CD4-positive, alpha-beta T cell treated with Interleukin-17A for 4 hours (primary cell): ENCODE data around the gene RPTOR.

Experiments used
- DNase-seq: peaks from one replicate; pipeline ENCODE4 v3.0.0-alpha.2; 2020; ENCODE audit warnings: mixed read lengths

The RPTOR gene

DNA sequence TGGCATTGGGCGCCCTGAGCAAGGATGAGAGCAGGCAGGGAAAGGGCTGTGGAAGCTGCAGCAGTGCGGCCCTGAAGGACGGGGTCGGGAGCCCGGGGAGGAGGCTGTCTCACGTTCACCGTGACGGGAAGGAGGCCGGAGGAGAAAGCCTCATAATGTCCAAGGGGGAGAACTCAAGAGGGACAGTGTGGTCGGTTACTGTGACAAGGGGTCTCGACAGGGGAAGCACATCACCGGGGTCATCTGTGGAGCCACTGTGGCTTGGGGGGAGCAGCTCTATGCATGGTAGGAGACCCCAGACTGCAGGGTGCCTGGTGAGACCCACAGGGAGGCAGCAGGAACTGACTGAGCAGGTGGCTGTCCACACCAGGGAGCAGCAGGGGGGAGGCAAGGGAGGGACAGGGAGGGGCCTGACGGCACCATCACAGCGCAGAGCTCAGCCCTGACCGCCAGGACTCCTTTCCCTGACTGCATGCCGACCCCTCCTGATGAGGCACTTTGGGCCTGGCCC, 292.4 kb downstream of the RPTOR start:
- no peak for DNase-seq

DNA sequence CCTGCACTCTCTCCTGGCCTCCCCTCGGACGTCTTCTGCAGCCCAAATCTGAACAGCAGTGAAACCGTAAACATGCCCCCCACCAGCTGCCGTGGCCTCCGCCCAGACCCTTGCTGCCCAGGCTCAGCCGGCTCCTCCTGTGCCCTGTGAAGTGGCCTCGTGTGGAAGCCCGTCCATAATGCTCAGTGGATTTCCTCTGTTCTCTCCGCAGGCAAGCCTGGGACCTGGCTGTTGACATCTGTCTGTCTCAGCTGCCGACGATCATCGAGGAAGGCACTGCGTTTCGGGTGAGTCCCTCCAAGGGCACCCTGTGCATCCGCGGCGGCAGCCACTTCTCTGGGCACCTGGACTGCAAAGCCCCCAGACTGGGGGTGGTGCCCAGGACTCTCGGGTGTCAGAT, 293.1 kb downstream of the RPTOR start:
- DNase-seq, result no peak

DNA sequence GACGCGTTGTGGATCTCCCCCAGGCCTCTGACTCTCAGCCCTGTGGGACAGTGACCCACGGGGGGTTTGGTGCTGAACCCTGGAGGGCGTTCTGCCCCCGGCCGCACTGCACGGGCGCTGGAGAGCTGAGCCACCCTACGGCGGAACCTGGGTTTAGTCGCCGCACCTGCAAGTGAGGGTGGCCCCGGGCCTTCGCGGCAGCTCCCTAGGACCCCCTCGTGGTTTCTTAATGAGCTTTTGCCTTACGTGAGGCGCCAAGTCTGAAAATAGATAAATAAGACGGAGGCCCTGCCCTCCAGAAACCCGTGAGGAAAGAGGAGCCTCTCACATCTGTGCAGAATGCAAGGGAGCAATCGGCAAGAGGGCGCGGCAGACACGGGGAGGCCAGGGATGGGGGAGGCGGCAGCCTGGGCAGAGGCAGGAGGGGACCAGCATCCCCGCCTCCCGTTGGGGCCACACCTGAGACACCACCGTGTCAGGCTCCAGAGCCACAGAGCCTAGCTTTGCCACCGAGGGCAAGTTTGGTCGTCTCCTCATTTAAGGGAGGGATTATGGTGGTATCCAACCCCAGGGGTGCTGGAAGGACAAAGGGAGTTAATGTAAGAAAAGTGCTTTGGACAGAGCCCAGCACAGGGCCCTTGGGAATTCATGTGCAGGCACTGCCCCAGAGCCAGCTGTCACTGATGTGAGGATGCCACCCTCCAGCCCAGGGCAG, 293.8 kb downstream of the RPTOR start:
- no peak for DNase-seq

DNA sequence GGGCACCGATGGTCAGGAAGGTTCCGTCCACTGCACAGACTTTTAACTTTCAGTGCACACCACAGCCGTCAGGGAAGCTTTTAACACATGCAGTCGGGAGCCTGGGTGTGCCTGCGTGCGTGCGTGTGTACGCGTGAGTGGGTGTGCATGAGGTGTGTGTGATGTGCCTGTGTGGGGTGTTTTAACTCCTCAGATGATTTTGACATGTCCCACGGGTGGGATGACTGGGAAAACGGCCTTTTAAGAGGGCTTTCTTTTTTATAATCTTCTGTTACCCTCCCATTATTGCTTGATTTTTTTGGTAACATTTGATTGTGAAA, 294.3 kb downstream of the RPTOR start:
- DNase-seq, result no peak

DNA sequence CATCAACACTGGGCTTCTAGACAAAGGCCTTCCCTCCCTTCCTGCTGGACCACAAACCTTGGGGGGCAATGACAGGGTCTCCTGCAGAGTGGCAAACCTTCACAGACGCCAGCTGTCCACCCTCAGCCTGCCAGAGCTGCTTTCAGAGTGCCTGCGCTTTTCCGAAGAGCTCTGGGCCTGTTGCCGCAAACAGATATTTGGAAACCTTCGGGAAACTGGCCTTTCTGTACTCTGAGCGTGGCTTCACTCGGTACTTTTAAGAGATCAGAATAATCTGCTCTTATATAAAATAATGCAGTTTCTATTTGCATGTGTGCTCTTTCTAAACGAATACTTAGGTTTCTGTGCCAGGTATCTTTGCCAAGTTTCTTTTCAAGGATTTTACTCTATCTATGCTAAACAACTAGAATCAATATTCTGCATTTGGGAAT, 294.9 kb downstream of the RPTOR start:
- DNase-seq, result no peak

DNA sequence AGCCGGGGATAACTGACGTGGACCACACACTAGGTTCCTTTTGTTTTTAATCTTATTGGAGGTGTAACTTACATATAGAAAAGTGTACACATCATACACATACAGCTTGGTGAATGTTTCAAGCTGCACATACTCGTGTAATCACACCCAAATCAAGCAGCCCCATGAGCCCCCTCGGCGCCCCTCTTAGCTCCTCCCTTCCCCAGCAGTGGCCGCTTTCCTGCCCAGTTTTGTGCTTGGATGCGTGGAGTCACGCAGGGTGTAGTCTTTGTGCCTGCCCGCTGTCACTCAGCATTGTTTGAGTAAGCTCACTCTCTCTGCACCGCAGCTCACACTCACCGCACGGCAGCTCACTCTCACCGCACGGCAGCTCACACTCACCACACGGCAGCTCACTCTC, 295.3 kb downstream of the RPTOR start:
- DNase-seq, result no peak

DNA sequence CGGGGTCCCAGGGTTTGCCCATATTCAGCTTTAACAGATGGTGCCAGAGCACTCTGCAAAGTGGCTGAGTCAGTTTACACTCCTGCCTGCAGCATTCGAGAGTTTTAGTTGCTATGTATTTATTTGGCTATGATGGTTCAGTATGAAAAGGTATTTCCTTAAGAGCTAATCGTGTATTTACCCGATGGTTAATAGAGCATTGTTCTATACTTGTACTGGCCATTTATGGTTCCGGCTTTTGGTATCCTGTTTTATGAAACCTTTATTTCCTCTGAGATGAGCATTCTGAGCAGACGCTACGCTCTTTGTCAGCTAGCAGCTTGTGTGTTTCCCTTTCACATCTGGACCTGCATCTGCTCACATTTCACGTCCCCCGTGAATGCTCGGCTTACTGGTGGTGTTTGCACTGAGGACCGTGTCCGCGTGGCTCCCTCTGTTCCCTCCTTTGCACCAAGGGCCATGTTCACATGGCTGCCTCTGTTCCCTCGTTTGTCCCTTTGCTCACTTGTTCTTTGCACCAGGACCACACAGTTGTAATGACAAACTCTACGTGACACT, 297.9 kb downstream of the RPTOR start:
- DNase-seq, result no peak

DNA sequence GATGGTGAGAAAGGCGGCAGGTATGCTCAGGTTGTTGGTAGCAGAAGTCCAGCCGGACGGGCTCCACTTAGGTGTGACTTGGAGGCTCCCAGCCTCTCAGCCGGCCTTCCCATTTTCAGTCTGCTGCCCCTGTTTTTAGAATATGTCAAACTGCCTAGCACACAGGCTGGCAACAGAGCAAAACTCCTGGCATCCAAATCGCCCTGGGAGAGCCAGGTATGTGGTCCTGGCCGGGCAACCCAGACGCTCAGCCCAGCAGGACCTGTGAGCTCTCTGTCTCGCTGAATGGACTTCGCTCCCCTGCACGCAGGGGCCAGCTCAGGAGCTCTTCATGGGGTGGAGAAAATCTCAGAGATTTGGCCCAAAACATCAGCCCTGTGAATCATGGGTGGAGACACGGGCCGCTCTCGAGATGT, 299.1 kb downstream of the RPTOR start:
- no peak for DNase-seq

DNA sequence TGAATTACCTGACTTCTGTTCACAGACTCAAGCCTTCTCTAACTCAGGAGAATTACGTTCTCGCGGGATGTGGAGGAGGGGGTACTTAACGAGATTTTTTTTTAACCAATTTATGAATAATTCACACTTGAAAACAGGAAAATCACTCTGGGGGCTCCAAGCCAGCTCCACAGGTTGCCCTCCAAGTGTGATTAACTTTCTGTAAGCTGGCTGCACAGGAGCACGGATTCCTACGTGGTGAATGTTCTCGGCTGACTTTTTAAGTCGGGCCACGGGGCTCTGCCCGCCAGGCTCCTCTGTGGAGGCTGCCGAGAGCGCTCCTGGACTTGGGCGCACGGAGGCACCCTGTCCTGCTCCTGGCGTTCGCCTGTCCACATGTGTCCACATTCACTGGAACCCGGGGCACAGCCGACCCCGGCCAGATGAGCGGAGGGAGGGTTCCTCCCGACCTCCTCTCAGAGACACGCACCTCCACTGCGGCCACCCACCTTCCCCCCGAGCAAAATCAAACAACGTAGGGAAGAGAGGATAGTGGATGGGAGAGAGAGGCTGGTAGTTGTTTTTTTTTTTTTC, 299.9 kb downstream of the RPTOR start:
- DNase-seq, result no peak

DNA sequence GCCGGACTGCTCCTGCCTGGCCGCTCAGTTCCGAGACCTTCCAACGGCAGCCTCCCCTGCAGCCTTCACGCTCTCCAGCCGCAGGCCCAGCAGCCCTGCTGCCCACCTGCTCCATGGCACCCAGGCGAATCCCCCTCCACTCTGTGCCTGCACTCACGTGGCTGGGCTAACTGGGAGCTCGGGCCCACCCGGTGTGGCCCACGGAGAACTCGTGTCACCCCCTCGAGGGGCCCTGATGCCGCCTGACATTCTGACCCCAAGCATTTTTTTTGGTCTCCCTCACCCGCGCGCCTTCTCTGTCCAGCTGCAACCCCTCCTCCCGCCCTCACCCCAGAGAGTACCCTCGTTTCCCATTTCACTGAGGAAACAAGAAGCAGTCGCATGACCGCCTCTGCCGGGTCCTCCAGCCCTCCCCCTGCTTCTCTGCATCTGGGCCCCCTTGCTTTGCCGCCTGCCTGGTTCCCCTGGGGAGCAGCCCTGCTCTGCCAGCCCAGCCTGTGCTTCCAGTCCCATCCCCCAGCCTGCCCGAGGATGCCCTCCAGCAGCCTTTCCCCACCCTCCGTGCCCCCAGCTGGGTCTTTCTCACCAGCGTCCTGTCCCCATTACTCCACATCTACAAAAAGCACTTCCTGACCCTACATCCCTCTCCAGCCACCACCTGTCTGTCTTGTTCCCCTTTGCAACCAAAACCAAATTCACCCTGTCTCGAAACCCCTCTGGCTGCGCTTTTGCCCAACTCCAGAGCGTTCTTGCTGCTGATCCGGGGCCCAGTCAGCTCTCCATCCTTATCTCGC, 300.6 kb downstream of the RPTOR start:
- DNase-seq, result no peak

DNA sequence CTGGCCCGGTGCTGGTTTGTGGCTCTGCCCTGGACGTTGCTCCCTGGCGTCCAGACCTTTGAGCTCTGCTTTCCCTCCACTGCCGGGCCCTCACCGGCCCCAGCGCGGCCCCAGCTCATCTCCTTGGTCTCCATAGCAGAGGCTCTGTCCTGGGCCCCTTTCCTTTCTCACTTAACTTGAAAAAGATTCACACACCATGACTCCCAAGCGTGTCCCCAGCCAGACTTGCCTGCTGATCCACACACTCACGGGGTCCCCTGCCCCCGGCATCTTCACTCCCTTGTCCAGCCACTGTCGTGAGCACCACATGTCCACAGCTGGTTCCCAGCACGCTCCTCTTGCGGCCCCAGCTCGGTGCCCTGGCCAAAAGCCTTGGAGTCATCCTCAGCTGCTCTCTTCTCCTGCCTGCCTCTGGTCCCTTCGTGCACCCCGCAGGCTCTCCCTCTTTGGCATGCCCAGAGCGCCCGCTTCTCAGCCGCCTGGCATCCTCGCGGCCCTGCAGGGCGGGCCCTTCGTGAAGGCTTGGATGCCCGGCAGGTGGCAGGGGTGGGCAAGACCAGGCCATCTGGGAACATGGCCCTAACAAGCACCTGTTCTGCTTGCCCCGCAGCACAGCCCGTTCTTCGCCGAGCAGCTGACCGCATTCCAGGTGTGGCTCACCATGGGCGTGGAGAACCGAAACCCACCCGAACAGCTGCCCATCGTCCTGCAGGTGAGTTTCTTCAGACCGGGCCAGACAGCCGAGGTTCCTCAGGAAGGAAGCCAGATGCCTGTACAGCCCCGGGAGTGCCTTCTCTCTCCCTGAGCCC, 301.4 kb downstream of the RPTOR start:
- no peak for DNase-seq

DNA sequence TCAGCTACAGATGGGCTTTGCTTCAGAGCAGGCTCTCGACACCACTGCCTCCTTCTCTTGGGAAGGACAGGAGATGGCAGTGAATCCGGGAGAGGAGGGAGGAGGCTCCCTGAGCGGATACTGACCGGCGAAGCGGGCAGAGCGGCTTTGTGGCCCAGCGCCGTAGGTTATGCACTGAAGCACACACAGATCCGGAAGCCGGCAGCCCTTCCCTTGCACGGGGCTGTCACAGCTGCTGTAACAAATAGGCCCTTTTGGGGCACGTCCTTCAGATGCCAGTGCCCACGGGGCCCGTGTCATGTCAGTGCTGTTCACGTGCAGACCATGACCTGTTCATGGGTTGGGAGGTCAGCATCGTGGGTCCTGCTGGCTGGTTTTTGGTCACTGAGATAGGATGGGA, 302.3 kb downstream of the RPTOR start:
- DNase-seq, result no peak

DNA sequence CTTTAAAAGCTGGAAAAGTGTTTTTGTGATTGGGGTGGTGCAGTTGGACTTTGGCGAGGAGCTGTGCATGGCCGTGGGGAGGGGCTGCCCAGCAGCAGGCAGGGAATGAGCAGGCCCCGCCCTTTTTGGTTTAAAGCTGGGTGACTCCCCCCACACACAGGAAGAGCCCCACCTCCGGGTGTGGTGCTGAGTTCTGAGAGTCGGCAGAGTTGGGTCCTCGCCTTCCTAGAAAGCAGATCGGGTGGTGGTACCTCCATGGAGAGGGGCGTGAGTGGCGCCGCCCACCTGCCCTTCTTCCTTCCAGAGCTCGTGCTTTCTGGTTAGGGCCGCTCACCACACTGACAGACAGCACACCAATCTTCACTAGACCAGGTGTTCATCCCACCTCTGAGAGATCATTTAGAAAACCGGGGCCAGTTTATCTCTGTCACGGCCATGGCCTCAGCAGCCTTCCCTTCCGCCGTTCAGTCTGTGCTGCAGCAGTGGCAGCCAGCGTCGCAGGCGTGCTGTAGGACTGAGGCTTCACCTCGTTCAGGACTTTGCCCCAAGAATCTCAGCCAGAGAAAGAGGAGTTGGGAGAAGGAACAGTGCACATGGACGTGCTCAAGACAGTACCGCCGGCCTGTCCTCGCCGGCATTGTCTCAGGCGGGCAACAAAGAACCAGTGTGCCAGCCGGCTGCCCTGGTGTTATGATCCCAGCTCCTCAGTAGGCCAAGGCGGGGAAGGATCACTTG, 303.0 kb downstream of the RPTOR start:
- DNase-seq, result peak; percentile 84

DNA sequence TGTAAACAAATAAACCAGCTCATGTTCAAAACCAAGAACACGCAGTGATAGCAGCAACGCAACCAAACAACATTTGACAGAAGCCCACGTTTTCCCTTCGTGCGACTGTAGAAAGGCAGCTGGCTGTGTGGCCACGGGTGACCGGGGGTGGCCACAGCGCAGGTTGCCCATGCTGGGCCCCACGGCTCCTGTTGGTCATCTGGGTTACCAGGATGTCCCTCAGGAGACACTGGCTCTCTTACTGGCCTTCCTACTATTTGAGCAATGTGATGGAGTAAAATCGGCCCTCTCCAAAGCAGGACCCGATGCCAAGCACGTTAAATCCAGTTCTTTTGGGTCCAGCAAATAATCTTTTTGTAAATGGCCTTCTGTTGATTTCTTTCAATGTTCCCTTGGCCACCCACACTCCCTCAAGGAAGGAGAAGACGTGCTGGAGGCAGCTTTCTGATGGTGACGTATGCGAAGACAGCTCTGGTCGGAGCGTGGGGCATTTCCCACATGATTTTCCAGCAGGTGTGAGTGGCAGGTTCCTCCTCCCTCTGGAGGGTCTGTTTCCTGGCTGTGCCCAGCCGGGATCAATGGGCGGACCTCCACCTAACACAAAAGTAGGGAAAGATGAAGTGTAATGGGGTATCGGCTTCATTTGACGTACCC, 303.9 kb downstream of the RPTOR start:
- DNase-seq, result no peak

DNA sequence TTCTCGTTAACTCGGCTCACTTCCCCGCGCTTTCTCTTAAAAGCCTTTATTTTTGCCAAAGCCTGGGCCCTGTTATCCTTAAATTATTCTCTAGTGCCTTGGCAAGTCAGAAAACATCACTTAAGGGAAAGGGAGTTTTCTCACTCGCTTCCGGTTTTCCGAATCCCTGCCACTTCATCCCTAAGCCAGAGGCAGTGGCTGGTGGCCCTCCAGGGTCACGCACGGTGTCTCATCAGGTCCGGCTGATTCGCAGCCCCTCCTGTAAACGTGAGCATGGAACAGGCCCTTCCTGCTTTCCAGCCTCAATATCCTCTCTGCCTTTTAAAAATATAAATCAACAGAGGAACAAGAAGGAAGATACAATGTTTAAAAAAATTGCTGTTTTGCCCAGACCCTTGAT, 304.5 kb downstream of the RPTOR start:
- DNase-seq, result no peak

DNA sequence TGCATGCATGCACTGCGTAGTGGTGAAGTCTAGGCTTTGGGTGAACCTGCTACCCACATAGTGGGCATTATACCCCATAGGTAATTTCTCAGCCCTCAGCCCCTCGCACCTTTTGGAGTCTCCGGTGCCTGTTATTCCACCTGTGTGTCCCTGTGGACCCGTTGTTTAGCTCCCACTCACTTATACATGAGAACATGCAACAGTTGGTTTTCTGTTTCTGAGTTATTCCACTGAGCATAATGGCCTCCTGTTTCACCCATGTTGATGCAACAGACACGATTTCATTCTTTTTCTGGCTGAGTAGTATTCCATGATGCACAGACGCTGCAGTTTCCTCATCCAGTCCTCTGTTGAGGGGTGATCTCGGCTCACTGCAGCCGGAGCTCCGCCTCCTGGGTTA, 305.5 kb downstream of the RPTOR start:
- no peak for DNase-seq

DNA sequence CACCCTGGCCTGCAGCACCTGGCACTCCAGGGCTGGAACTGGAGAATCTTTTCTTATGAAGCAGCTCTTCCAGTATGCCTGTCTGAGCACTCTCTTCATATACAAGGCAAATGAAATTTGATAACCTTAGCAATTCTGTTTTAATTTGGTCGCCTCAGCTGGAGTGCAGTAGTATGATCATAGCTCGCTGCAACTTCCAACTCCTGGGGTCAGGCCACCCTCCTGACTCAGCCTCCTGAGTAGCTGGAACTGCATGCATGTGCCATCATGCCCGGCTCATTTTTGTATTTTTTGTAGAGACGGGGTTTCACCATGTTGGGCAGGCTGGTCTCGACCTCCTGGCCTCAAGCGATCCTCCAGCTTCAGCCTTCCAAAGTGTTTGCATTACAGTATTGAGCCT, 306.2 kb downstream of the RPTOR start:
- DNase-seq, result no peak

DNA sequence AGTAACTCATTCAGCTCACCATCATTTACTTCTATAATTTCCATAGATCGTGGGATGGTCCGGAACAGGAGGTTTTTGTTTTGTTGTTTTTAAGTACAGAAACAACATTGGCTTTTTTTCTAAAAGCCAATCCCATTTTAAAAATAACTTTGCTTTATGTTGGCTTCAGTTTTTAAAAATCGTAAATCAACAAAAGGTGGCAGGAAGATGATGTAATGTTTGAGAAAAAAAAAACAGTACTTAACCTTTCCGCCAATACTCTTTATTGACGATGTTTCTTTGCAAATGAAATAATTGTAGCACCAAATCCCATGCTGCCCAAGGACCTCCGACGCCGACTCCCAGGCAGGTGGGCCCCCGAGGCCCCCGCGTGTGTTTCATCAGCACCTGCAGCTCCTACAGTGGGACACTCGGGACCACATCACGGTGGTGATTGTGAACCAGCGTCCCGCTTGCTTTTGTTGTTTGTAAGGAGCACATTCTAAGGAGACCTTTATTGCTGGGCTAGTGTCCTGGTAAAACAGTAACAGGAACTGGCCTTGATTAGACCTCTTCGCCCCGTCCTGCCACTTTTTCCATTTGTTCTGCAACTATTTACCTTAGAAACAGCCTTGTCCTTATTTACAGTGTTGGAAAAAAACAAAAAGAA, 306.8 kb downstream of the RPTOR start:
- DNase-seq, result no peak

DNA sequence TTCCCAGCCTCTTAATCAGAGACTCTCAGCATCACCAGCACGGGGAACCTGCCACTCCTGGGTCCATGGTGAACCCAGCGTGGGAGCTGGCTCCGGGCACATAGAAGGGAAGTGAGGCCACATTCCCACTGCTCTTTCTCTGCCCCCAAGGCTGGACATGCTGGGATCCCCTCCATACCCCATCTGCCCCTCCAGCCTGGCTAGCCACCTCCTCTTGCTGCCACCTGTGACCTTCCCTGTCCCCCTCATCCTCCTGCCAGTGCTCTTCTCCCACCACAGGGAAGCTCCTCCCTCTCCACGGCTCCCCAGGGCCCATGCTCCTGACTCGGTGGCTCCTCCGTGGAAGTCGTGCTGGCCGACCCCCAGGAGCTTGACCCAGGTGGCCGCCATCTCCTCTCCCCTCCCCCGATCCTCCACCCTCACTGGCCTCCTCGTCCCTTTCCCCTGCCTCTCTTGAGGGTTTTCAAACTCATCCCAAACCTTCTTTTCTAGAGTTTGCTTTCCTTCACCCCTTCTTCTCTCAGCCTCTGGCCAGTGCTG, 307.9 kb downstream of the RPTOR start:
- no peak for DNase-seq

DNA sequence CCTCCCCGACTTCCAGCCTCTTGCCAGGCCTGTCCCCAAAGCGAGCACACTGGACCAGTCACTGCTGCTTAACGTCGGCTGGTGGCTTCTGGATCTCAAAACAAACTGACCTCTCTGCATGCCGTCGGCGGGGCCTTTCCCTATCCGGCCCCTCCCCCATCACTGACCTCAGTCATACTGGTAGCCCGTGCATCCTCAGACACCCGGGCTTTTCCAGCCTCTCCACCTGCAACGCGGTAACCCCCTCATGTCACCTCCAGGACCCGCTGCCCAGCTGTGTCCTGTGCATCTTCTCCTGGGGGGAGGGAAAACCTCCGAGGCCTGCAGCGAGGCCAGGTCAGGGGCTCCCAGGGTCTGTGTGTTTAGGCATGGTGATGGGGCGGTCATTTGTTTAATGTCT, 308.4 kb downstream of the RPTOR start:
- DNase-seq, result no peak

DNA sequence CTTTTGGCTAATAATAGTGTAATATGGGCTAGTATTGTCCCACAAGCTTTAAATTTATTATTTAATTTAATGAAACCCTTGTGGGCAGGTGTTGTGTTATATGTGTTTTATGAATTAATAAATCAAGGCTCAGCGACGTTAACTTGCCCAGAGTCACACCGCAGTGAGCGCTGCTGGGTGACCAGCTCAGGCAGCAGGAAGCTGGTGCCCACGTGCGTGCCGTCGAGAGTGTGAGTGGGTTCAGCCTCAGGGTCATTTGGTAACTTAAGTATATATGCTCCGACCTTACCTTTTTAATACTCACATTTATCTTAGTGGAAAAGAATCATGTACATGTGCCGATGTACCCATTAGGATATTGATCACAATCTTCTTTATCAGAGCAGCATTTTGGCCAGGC, 309.6 kb downstream of the RPTOR start:
- no peak for DNase-seq
